Esophagus muscularis mucosa (tissue), 4 donors: ENCODE results near the gene SLC10A7. TPM values are rescaled to one million over a fixed set of nuclear protein-coding genes. Genes with fewer than 3 reads are reported as not detected.

Experiments
- DNase-seq: peaks from one replicate; pipeline ENCODE4 v3.0.0-alpha.2; 2017; ENCODE audit errors: extremely low spot score
- H3K27ac ChIP-seq, 4 donors: fragments of 200-600 bp; sonication (generic); replicated peaks in 1 of 4; 1 replicate in 3 of 4; 2 replicates in 1 of 4; pipeline ENCODE4 v1.5.1; 2016 to 2019; ENCODE audit warnings: mild to moderate bottlenecking in 1 of 4
- H3K27me3 ChIP-seq, 4 donors: fragments of 200-600 bp; sonication (generic); one replicate each; pipeline versions ENCODE4 v1.5.1 to v1.6.0; 2016 to 2019
- H3K36me3 ChIP-seq, 4 donors: fragments of 200-600 bp; sonication (generic); one replicate each; pipeline ENCODE4 v1.5.1; 2016 to 2019
- H3K4me1 ChIP-seq, 4 donors: fragments of 200-600 bp; sonication (generic); one replicate each; pipeline ENCODE4 v1.5.1; 2016 to 2019
- H3K4me3 ChIP-seq, 4 donors: fragments of 200-600 bp; sonication (generic); 1 replicate in 2 of 4; 2 replicates in 2 of 4; pipeline ENCODE4 v1.5.1; 2016 to 2019; ENCODE audit warnings: mild to moderate bottlenecking in 4 of 4, moderate library complexity in 1 of 4
- H3K9me3 ChIP-seq, 4 donors: fragments of 200-600 bp; sonication (generic); 1 replicate in 3 of 4; 2 replicates in 1 of 4; pipeline ENCODE4 v1.5.1; 2016 to 2019
- EP300 ChIP-seq: sonication (generic); formaldehyde crosslinking; IDR thresholded peaks from one replicate; pipeline ENCODE4 v1.6.1; 2017; ENCODE audit warnings: antibody characterized with exemption
- POLR2A ChIP-seq: fragments of 450-650 bp; IDR thresholded peaks from one replicate; pipeline ENCODE4 v1.6.1; 2017; ENCODE audit warnings: antibody characterized with exemption, moderate library complexity, mild to moderate bottlenecking, low read depth
- POLR2AphosphoS5 ChIP-seq, 2 donors: sonication (generic); formaldehyde crosslinking; IDR thresholded peaks; one replicate each; pipeline ENCODE4 v1.6.1; 2017; ENCODE audit warnings: antibody characterized with exemption in 2 of 2
- WGBS: methylation state at CpG from one replicate; pipeline ENCODE4 v1.1.5; 2018; 5-methylcytosine and 5-hydroxymethylcytosine counted together
- intact Hi-C: fragments of 100-400 bp; cut with DNase I; formaldehyde crosslinking; loops from one replicate; pipeline ENCODE4 v1.15.1; 2023
- total RNA-seq, 4 donors: library from RNA; depleted of rRNA; stranded (reverse); fragments of >200 nt; gene quantifications; one replicate each; pipeline versions ENCODE4 v1.1.0 to v1.2.1, GENCODE V29; 2016
- TF ChIP-seq, protein P1 (sequence below), 3 experiments: fragments of 200-600 bp in 2 of 3; fragments of 450-650 bp in 1 of 3; sonication (generic) in 2 of 3; IDR thresholded peaks; one replicate each; pipeline ENCODE4 v1.5.1; 2017 to 2019; ENCODE audit warnings: antibody characterized with exemption in 3 of 3, mild to moderate bottlenecking in 2 of 3, moderate library complexity in 1 of 3

The SLC10A7 gene
- total RNA-seq, 4 donors from 2014 or later = 3.3 to 6.2 (median 5.7) TPM

DNA sequence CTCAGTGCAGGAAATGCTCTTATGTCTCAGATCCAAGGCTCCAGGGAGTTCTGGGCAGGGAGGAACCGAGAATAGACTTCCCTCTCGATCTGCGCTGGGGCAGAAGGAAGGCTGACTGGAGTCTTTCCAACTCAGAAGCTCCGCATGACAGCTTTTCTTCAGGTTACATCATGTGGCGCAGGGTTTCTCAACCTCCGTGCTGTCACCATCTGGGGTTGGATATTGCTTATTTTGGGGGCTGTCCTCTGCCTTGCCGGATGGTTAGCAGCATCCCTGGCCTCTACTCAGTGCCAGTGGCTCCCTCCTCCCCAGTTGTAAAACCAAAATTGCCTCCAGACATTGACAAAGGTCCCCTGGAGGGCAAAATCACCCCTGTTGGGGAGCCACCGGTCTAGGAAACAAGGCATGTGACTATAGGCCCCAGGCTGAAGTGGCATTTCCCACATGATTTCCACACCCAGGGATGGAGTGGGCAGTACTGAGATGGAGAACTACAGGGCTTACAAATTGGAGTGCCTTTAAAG, 286.0 kb downstream of the SLC10A7 start:
- intact Hi-C loops = no loop called here
- DNase-seq = peak; percentile 83

DNA sequence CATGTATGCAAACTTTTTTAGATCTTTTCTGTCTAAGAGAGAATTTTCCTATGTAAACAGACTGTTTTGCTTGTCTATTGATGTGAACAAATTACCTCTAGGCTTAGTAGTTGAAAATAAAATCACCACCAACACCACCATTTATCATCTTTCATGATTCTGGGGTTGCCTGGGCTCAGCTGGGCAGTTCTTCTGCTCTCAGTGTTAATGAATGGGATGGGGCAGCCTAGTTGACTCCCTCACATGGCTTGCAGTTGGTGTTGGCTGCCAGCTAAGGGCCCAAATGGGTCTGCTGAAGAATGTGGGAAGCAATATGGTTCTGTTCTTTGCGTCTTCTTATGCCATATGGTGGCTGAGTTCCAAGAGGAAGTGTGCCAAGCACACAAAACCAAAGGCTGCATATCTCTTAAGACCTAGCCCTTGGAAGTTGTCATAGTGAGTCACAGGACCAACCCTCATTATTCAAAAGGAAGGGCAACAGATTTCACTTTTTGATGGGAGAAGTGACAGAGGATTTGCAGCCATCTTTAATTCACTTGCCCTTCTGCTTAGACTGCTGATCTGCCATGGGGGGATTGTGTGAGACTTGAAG, 289.5 kb downstream of the SLC10A7 start:
- Histone ChIP-seq H3K27me3 (no peaks in the 10 kb centered on the region), H3K36me3 (no peaks in the 10 kb centered on the region), H3K9me3 (peaks cover 0 to 10% (median 4%) of the 10 kb centered on the region in 4 donors), H3K4me1 (peaks cover 0 to 13% (median 11%) of the 10 kb centered on the region in 4 donors), H3K27ac (no peak overlapping the region), H3K4me3 (no peak overlapping the region)
- WGBS = 100% methylated on average over 1 of the region's 1 CpG
- no peak for TF ChIP-seq EP300
- TF ChIP-seq, protein P1, sequence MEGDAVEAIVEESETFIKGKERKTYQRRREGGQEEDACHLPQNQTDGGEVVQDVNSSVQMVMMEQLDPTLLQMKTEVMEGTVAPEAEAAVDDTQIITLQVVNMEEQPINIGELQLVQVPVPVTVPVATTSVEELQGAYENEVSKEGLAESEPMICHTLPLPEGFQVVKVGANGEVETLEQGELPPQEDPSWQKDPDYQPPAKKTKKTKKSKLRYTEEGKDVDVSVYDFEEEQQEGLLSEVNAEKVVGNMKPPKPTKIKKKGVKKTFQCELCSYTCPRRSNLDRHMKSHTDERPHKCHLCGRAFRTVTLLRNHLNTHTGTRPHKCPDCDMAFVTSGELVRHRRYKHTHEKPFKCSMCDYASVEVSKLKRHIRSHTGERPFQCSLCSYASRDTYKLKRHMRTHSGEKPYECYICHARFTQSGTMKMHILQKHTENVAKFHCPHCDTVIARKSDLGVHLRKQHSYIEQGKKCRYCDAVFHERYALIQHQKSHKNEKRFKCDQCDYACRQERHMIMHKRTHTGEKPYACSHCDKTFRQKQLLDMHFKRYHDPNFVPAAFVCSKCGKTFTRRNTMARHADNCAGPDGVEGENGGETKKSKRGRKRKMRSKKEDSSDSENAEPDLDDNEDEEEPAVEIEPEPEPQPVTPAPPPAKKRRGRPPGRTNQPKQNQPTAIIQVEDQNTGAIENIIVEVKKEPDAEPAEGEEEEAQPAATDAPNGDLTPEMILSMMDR (IDR thresholded peaks at IDR 0.05) = no peak
- TF ChIP-seq POLR2AphosphoS5 (IDR thresholded peaks at IDR 0.05) = no peak
- intact Hi-C loops = no loop called here
- DNase-seq = no peak

More for the DNA sequence above, 286.0 kb downstream of the SLC10A7 start:
- TF ChIP-seq, protein P1 (IDR thresholded peaks at IDR 0.05) = no peak
- no peak for TF ChIP-seq EP300
- no peak for TF ChIP-seq POLR2AphosphoS5 (IDR thresholded peaks at IDR 0.05)
- TF ChIP-seq POLR2A = no peak
- no peaks in the 10 kb centered on the region for H3K27me3 ChIP-seq
- peaks cover 0 to 10% (median 4%) of the 10 kb centered on the region in 4 donors for H3K9me3 ChIP-seq
- no peak overlapping the region for H3K4me3 ChIP-seq
- WGBS = 63% methylated on average over 7 of the region's 8 CpGs
- no peaks in the 10 kb centered on the region for H3K36me3 ChIP-seq
- H3K27ac ChIP-seq = peak overlapping the region in 1 of 4 donors; percentile 46
- H3K4me1 ChIP-seq = peaks cover 1 to 19% (median 11%) of the 10 kb centered on the region in 4 donors

DNA sequence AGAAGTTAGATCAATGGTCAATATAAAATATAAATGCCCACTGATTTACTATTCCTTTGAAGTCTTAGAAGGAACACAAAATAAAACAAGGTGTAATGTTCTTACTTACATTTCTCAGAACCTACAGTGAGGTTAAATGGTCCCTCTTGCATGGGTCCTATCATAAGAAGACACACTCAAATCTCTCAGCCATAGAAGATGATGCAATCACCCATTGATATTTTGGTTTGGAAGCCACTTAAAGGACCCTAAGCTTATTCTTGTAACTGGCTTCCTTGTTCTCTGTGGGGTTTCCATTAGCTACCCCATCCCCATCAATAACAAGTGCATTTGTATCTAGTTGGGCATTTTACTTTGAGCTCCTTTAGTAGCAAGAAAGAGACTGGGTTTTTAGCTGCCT, 292.3 kb downstream of the SLC10A7 start:
- no peaks in the 10 kb centered on the region for H3K4me1 ChIP-seq
- intact Hi-C loops = no loop called here

DNA sequence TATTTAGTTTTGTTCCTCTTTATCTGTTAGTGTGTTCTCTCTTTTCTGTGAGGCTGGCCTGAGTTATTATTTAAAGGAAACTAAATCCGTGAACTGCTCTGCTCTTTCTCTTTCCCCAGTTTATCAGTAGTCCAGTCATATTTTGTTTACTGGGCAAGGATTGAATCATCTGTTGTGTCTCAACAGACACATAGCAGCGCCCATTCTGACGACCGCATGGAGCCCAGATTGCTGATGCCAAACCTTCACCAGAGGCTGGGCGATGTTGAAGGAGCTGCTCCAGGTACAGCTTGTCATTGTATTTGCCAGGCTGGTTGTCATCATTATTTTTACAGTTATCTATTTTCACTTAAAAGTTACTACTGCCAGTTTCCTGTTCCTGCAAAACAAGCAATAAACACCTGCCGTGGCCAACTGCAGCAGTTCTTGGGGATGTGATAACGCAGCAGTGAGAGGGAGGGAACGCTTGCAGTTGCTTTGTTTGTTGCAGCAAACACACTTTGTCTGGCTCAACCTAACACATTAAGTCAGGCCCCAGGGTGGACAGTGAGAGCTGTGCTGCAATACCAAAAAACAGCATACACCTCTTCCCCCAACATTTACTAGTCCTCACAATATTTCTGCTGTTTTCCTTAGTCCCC, 297.3 kb downstream of the SLC10A7 start:
- TF ChIP-seq POLR2AphosphoS5 (IDR thresholded peaks at IDR 0.05) = no peak
- TF ChIP-seq POLR2A = no peak
- TF ChIP-seq EP300 = no peak
- TF ChIP-seq, protein P1 (IDR thresholded peaks at IDR 0.05) = no peak
- 56% methylated on average over 8 of the region's 8 CpGs for WGBS
- peak; percentile 90 for DNase-seq
- H3K9me3 ChIP-seq = no peaks in the 10 kb centered on the region
- no peaks in the 10 kb centered on the region for H3K27me3 ChIP-seq
- no peak overlapping the region for H3K27ac ChIP-seq
- no peak overlapping the region for H3K4me3 ChIP-seq
- no peaks in the 10 kb centered on the region for H3K36me3 ChIP-seq
- intact Hi-C loops = no loop called here
- no peaks in the 10 kb centered on the region for H3K4me1 ChIP-seq

More for the DNA sequence above, 292.3 kb downstream of the SLC10A7 start:
- Histone ChIP-seq H3K36me3 (no peaks in the 10 kb centered on the region), H3K27me3 (no peaks in the 10 kb centered on the region), H3K4me3 (no peak overlapping the region), H3K27ac (no peak overlapping the region), H3K9me3 (peaks cover 0 to 10% (median 4%) of the 10 kb centered on the region in 4 donors)
- TF ChIP-seq EP300 = no peak
- TF ChIP-seq, protein P1 (IDR thresholded peaks at IDR 0.05) = no peak
- TF ChIP-seq POLR2AphosphoS5 (IDR thresholded peaks at IDR 0.05) = no peak
- TF ChIP-seq POLR2A = no peak
- DNase-seq = no peak
